Measurements from ENCODE around the gene LCN10. TPM values are rescaled to one million over a fixed set of nuclear protein-coding genes. Genes with fewer than 3 reads are reported as not detected.

LCN10 gene
- total RNA-seq, 1 experiment from 2014 or later = not detected

- ChIA-PET POLR2A (no interaction called here), CTCF (interaction anchor here (0.7 kb wide), 1 partner anchor 28 kb away, joined by 3 read pairs; no protein-coding TSS in a partner anchor)
- Histone ChIP-seq H3K4me1 (ENCODE audit: control insufficient read depth, insufficient read depth, low read length) (peaks cover 38% of the 10 kb centered on the region), H3K27me3 (ENCODE audit: control insufficient read depth, insufficient read depth, low read length) (no peaks in the 10 kb centered on the region), H3K27ac (ENCODE audit: low read length) (no peak overlapping the region), H3K36me3 (ENCODE audit: control insufficient read depth, insufficient read depth, low read length) (peaks cover 9% of the 10 kb centered on the region), H3K9me3 (ENCODE audit: control insufficient read depth, insufficient read depth, low read depth, low read length) (no peaks in the 10 kb centered on the region), H3K4me3 (ENCODE audit: low read depth in 2 of 2, low read length in 2 of 2) (no peak overlapping the region)
- in situ Hi-C loops (cut with HindIII; ENCODE audit: low pct_unique_long_range_greater_than_20kb, low sequenced_read_pairs) (no loop called here), intact Hi-C loops (cut with micrococcal nuclease; ENCODE audit: unreplicated experiment) (no loop called here)
- DNase-seq (ENCODE audit: low read depth, low spot score) = no peak
- TF ChIP-seq REST (IDR thresholded peaks at IDR 0.05; ENCODE audit: insufficient read depth in 1 of 2, low read depth in 2 of 2, low read length in 1 of 2) (no peak), CTCF (IDR thresholded peaks at IDR 0.05) (no peak), POLR2AphosphoS5 (IDR thresholded peaks at IDR 0.05; ENCODE audit: low read depth, low read length) (no peak), TCF7L2 (IDR thresholded peaks at IDR 0.05; ENCODE audit: low read depth, low read length) (no peak), SIN3A (IDR thresholded peaks at IDR 0.05; ENCODE audit: borderline replicate concordance, insufficient read depth, low read depth, low read length) (no peak)
- BruUV-seq (replicated peaks) = no TSS peak
- peak; percentile 30 for ATAC-seq
Measured at GRCh38 chr9:136722093-136722968, 20.4 kb downstream of the LCN10 start.

GRCh38 chr9:136721339-136722092, 21.2 kb downstream of the LCN10 start:
- no peak overlapping the region for H3K27ac ChIP-seq (ENCODE audit: low read length)
- TF ChIP-seq SIN3A (IDR thresholded peaks at IDR 0.05; ENCODE audit: borderline replicate concordance, insufficient read depth, low read depth, low read length) (no peak), CTCF (IDR thresholded peaks at IDR 0.05) (no peak), REST (IDR thresholded peaks at IDR 0.05; ENCODE audit: insufficient read depth in 1 of 2, low read depth in 2 of 2, low read length in 1 of 2) (no peak), POLR2AphosphoS5 (IDR thresholded peaks at IDR 0.05; ENCODE audit: low read depth, low read length) (no peak; the same call in 1 of the 2 replicates)
- no peaks in the 10 kb centered on the region for H3K9me3 ChIP-seq (ENCODE audit: control insufficient read depth, insufficient read depth, low read depth, low read length)
- peaks cover 6% of the 10 kb centered on the region; the same call in 1 of the 2 replicates for H3K36me3 ChIP-seq (ENCODE audit: control insufficient read depth, insufficient read depth, low read length)
- no peaks in the 10 kb centered on the region for H3K27me3 ChIP-seq (ENCODE audit: control insufficient read depth, insufficient read depth, low read length)
- in situ Hi-C loops (cut with HindIII; ENCODE audit: low pct_unique_long_range_greater_than_20kb, low sequenced_read_pairs) (no loop called here), intact Hi-C loops (cut with micrococcal nuclease; ENCODE audit: unreplicated experiment) (no loop called here)
- DNase-seq (ENCODE audit: low read depth, low spot score) (no peak), ATAC-seq (peak; percentile 12)
- ChIA-PET POLR2A (no interaction called here), CTCF (interaction anchor here (0.7 kb wide), 1 partner anchor 27 kb away, joined by 3 read pairs; no protein-coding TSS in a partner anchor)
- H3K4me1 ChIP-seq (ENCODE audit: control insufficient read depth, insufficient read depth, low read length) = peaks cover 38% of the 10 kb centered on the region
- H3K4me3 ChIP-seq (ENCODE audit: low read depth in 2 of 2, low read length in 2 of 2) = no peak overlapping the region
- no TSS peak for BruUV-seq (replicated peaks)
